Upper lobe of right lung (tissue), 1 donor: ENCODE data around the gene SULT1B1. TPM values are rescaled to one million over a fixed set of nuclear protein-coding genes. Genes with fewer than 3 reads are reported as not detected.

Source experiments
- ATAC-seq: fragments of 200-7000 bp; cut with Tn5 transposase; one replicate; pipeline ENCODE4 v1.9.1; 2020; ENCODE audit warnings: mild to moderate bottlenecking, moderate library complexity
- DNase-seq: peaks from one replicate; pipeline ENCODE4 v3.0.0-alpha.2; 2020
- H3K27ac ChIP-seq: fragments of 200-600 bp; one replicate; pipeline ENCODE4 v1.8.0; 2022
- H3K27me3 ChIP-seq: fragments of 200-600 bp; one replicate; pipeline ENCODE4 v1.8.0; 2022; ENCODE audit warnings: mild to moderate bottlenecking
- H3K36me3 ChIP-seq: fragments of 200-600 bp; one replicate; pipeline ENCODE4 v1.8.0; 2022
- H3K4me1 ChIP-seq: fragments of 200-600 bp; one replicate; pipeline ENCODE4 v1.8.0; 2022
- H3K4me3 ChIP-seq: fragments of 200-600 bp; one replicate; pipeline ENCODE4 v1.8.0; 2022; ENCODE audit warnings: mild to moderate bottlenecking
- H3K9me3 ChIP-seq: fragments of 200-600 bp; one replicate; pipeline ENCODE4 v1.8.0; 2022
- intact Hi-C: fragments of 100-400 bp; cut with DNase I; formaldehyde crosslinking; loops from one replicate; pipeline ENCODE4 v1.11.0; 2022
- total RNA-seq: library from RNA; stranded (reverse); fragmentation: NEBNext Ultra II Directional; extraction: Animal tissue kit (Norgen Biotek cat#: 25700); gene quantifications from one replicate; pipeline ENCODE4 v1.2.1, GENCODE V29; 2021
- TF ChIP-seq, protein P1 (sequence below): fragments of 200-600 bp; IDR thresholded peaks from one replicate; pipeline ENCODE4 v1.8.0; 2022; ENCODE audit warnings: antibody characterized with exemption
- donor health status: DM: no; HTN: yes; CAD: no; lungs with severe emphysema.

Gene SULT1B1
- total RNA-seq, 1 donor from 2014 or later: 9.2 TPM

DNA sequence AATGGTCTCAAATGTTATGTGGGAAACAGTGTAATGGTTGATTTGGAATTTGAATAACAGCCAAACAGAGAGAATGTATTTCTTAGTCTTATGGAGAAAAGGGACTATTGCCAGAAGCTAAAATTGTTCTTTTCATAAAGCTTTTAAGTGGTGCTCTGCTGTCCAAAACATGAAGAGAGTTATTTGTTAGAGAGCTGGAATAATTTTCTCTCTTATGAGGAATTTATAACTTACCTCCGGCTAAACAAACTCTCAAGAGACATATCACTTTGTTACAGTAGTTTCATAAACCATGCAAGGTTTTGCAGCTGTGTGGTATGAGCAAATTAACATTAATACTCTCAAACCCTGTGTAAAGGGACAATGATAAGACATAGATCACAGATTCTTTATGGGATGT is 28.6 kb downstream of the SULT1B1 start:
- H3K27me3 ChIP-seq: no peaks in the 10 kb centered on the region
- H3K4me1 ChIP-seq: no peaks in the 10 kb centered on the region
- no peak overlapping the region for H3K4me3 ChIP-seq
- DNase-seq: no peak
- intact Hi-C loops: no loop called here
- TF ChIP-seq, protein P1, sequence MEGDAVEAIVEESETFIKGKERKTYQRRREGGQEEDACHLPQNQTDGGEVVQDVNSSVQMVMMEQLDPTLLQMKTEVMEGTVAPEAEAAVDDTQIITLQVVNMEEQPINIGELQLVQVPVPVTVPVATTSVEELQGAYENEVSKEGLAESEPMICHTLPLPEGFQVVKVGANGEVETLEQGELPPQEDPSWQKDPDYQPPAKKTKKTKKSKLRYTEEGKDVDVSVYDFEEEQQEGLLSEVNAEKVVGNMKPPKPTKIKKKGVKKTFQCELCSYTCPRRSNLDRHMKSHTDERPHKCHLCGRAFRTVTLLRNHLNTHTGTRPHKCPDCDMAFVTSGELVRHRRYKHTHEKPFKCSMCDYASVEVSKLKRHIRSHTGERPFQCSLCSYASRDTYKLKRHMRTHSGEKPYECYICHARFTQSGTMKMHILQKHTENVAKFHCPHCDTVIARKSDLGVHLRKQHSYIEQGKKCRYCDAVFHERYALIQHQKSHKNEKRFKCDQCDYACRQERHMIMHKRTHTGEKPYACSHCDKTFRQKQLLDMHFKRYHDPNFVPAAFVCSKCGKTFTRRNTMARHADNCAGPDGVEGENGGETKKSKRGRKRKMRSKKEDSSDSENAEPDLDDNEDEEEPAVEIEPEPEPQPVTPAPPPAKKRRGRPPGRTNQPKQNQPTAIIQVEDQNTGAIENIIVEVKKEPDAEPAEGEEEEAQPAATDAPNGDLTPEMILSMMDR: no peak
- ATAC-seq: no peak
- H3K27ac ChIP-seq: no peak overlapping the region
- H3K9me3 ChIP-seq: no peaks in the 10 kb centered on the region
- no peaks in the 10 kb centered on the region for H3K36me3 ChIP-seq

DNA sequence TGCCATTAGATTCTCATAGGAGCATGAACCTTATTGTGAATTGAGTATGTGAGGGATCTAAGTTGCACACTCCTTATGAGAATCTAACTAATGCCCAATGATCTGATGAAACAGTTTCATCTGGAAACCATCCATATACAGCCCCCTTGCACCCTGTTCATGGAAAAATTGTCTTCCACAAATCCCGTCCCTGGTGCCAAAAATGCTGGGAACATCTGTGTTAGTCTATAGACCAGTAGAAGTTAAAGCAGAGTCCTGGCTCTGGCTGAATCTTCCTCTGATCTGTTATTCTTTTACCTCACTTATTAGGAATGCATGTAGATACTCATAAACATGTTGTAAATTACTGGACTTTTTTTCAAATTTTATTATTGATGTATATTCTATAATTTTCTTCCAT is 29.2 kb downstream of the SULT1B1 start:
- Histone ChIP-seq H3K4me3 (no peak overlapping the region), H3K27ac (no peak overlapping the region), H3K36me3 (no peaks in the 10 kb centered on the region), H3K9me3 (no peaks in the 10 kb centered on the region), H3K4me1 (no peaks in the 10 kb centered on the region), H3K27me3 (no peaks in the 10 kb centered on the region)
- DNase-seq: no peak
- intact Hi-C loops: no loop called here
- TF ChIP-seq, protein P1: no peak
- no peak for ATAC-seq

DNA sequence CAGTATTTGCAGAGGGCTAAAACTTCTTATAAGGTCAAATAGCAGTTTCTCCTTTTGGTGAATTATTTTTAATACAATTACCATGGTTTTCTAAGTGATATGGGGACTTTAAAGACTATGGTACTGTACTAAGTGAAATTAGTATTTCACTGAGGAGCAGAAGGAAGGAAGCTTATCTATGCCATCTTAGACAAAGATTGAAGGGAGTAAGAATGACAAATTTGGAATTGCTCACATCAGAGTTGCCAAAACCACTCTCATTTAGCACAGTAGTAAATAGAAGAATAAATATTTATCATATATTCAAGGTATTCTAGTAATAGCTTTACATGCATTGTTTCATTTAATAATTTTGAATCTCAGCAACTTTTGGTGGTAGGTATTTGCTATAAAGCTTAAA is 30.4 kb downstream of the SULT1B1 start:
- no peaks in the 10 kb centered on the region for H3K36me3 ChIP-seq
- TF ChIP-seq, protein P1: no peak
- no peak overlapping the region for H3K4me3 ChIP-seq
- intact Hi-C loops: no loop called here
- no peaks in the 10 kb centered on the region for H3K27me3 ChIP-seq
- no peak for ATAC-seq
- H3K9me3 ChIP-seq: no peaks in the 10 kb centered on the region
- no peaks in the 10 kb centered on the region for H3K4me1 ChIP-seq
- DNase-seq: no peak
- no peak overlapping the region for H3K27ac ChIP-seq

DNA sequence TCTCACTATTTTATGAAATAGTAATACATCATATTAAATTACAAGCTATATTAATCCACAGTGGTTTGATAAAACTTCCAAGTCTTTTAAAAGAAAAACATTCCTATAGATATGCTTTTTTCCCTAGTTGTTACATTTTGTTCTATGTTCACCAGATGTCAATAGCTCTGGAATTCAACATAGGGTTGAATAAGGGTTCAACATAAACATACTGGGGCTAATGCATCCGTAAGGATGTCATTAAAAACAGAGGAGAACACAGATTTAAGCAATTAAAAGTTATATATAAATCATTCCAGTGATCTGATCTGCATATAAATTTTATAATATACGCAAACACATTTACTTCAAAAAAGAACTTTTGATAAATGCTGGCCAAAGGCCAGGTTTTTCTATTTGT is 32.5 kb downstream of the SULT1B1 start:
- H3K27me3 ChIP-seq: no peaks in the 10 kb centered on the region
- H3K9me3 ChIP-seq: no peaks in the 10 kb centered on the region
- TF ChIP-seq, protein P1: no peak
- DNase-seq: no peak
- no peak for ATAC-seq
- H3K4me1 ChIP-seq: no peaks in the 10 kb centered on the region
- intact Hi-C loops: no loop called here
- no peaks in the 10 kb centered on the region for H3K36me3 ChIP-seq
- no peak overlapping the region for H3K4me3 ChIP-seq
- no peak overlapping the region for H3K27ac ChIP-seq

DNA sequence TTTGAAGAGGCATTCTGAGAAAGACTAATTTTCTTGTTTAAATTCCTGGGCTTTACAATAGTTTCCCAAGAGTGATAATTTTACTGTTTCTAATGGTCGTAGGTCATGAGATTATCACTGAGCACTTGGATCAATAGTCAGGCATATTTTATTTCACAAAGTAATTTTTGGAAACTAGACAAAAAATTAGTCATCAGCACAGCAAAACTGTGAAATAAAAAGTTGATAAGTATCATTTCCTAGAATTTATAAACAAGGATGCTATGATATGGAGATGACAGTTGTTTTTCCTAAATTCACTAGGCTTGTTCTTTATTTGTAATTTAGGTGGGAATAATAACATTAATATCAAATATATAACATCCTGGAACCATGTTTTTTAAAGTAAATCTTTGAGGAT is 33.0 kb downstream of the SULT1B1 start:
- TF ChIP-seq, protein P1: no peak
- Histone ChIP-seq H3K27ac (no peak overlapping the region), H3K27me3 (no peaks in the 10 kb centered on the region), H3K4me3 (no peak overlapping the region), H3K36me3 (no peaks in the 10 kb centered on the region), H3K4me1 (no peaks in the 10 kb centered on the region), H3K9me3 (no peaks in the 10 kb centered on the region)
- DNase-seq: no peak
- intact Hi-C loops: no loop called here
- ATAC-seq: no peak

DNA sequence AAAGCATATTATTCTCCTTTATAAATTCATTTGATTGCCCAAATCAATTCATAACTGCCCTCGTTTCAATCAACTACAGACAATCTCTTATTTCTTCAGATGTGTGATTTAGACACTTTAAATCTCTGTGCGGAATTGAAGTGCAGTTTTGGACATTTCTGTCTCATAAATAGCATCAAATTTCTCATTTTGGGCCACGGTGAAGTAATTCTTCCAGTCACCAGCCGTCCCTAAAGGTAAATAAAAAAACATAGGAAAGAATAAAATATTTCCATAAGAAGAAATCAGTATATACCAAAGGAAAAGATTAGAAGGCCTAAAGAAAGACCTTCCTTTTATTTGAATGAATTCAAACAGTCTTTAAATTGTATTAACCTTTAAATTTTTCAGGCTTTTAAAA is 33.4 kb downstream of the SULT1B1 start:
- Histone ChIP-seq H3K27me3 (no peaks in the 10 kb centered on the region), H3K36me3 (no peaks in the 10 kb centered on the region), H3K9me3 (no peaks in the 10 kb centered on the region), H3K4me3 (no peak overlapping the region), H3K27ac (no peak overlapping the region), H3K4me1 (no peaks in the 10 kb centered on the region)
- TF ChIP-seq, protein P1: no peak
- ATAC-seq (no peak), DNase-seq (no peak)
- intact Hi-C loops: no loop called here
